Bronchial epithelial cell (primary cell): ENCODE measurements around the gene TPM2. TPM values are rescaled to one million over a fixed set of nuclear protein-coding genes. Genes with fewer than 3 reads are reported as not detected.
A peak's percentile ranks its signal among the peaks of the same experiment; 100 is the strongest.

Source experiments
- DNase-seq: peaks from one replicate; pipeline ENCODE4 v3.0.0-alpha.2; 2010; ENCODE audit warnings: low read depth
- FAIRE-seq: peaks from 2 replicates; lab custom pipeline; 2011; peaks lifted over from hg19 to GRCh38; lab: Jason Lieb, UNC
- H3K27me3 ChIP-seq: 2 replicates; pipeline ENCODE4 v1.5.1; 2011; ENCODE audit warnings: low read length; ENCODE audit not compliant: control insufficient read depth, insufficient read depth
- H3K36me3 ChIP-seq: 2 replicates; pipeline ENCODE4 v1.5.1; 2011; ENCODE audit warnings: low read length; ENCODE audit not compliant: control insufficient read depth, insufficient read depth
- H3K4me3 ChIP-seq: 2 replicates; pipeline ENCODE4 v1.5.1; 2011; ENCODE audit warnings: mild to moderate bottlenecking, low read depth, low read length, control low read depth
- CTCF ChIP-seq: IDR thresholded peaks from 2 replicates; pipeline ENCODE4 v1.5.1; 2011; ENCODE audit warnings: mild to moderate bottlenecking, moderate library complexity, low read length, control low read depth, inconsistent platforms; ENCODE audit not compliant: insufficient read depth, severe bottlenecking
- total RNA-seq: library from RNA; depleted of rRNA; stranded (reverse); fragments of >200 nt; gene quantifications from 2 replicates; pipeline ENCODE4 v1.2.1, GENCODE V29; 2014

TPM2 gene
- total RNA-seq, 1 donor from 2014 or later = 57.7 TPM

- H3K36me3 ChIP-seq = peaks cover 64% of the 10 kb centered on the region
- H3K27me3 ChIP-seq = no peaks in the 10 kb centered on the region
- TF ChIP-seq CTCF = no peak
- no peak for DNase-seq
- no peak overlapping the region for H3K4me3 ChIP-seq
- no peak for FAIRE-seq
Measured at GRCh38 chr9:35705836-35706430, 16.2 kb upstream of the TPM2 start.

GRCh38 chr9:35705372-35705771 is 15.6 kb upstream of the TPM2 start:
- DNase-seq = no peak
- H3K36me3 ChIP-seq = peaks cover 62% of the 10 kb centered on the region
- TF ChIP-seq CTCF = no peak
- H3K27me3 ChIP-seq = no peaks in the 10 kb centered on the region
- H3K4me3 ChIP-seq = no peak overlapping the region
- no peak for FAIRE-seq

- FAIRE-seq = peak; percentile 50
- H3K36me3 ChIP-seq = peaks cover 66% of the 10 kb centered on the region
- TF ChIP-seq CTCF = no peak
Measured at GRCh38 chr9:35703906-35704672, 14.4 kb upstream of the TPM2 start.

GRCh38 chr9:35702696-35703095 is 13.0 kb upstream of the TPM2 start:
- no peak for FAIRE-seq
- no peak for DNase-seq
- Histone ChIP-seq H3K36me3 (peaks cover 71% of the 10 kb centered on the region), H3K27me3 (no peaks in the 10 kb centered on the region), H3K4me3 (no peak overlapping the region)
- TF ChIP-seq CTCF = no peak

More at GRCh38 chr9:35703906-35704672, 14.4 kb upstream of the TPM2 start:
- Histone ChIP-seq H3K4me3 (no peak overlapping the region), H3K27me3 (no peaks in the 10 kb centered on the region)
- no peak for DNase-seq

GRCh38 chr9:35700942-35701341 is 11.2 kb upstream of the TPM2 start:
- Histone ChIP-seq H3K27me3 (no peaks in the 10 kb centered on the region), H3K36me3 (peaks cover 62% of the 10 kb centered on the region), H3K4me3 (no peak overlapping the region)
- TF ChIP-seq CTCF = no peak
- no peak for FAIRE-seq
- DNase-seq = no peak

GRCh38 chr9:35700031-35700430 is 10.3 kb upstream of the TPM2 start:
- DNase-seq (no peak), FAIRE-seq (no peak)
- TF ChIP-seq CTCF = no peak
- Histone ChIP-seq H3K27me3 (no peaks in the 10 kb centered on the region), H3K36me3 (peaks cover 52% of the 10 kb centered on the region), H3K4me3 (no peak overlapping the region)
